HG03103 (cell line): ENCODE measurements around the gene TNFAIP8L1.
"Not testable (repeated sequence)": the region's sequence is repeated elsewhere in the genome, so short reads cannot be mapped to it uniquely, and the experiment has no call there.

Experiments
- ATAC-seq: cut with Tn5 transposase; IDR thresholded peaks from one replicate; pipeline ENCODE4 v1.9.1; 2021; ENCODE audit warnings: low read depth; ENCODE audit not compliant: unreplicated experiment

TNFAIP8L1 gene

DNA sequence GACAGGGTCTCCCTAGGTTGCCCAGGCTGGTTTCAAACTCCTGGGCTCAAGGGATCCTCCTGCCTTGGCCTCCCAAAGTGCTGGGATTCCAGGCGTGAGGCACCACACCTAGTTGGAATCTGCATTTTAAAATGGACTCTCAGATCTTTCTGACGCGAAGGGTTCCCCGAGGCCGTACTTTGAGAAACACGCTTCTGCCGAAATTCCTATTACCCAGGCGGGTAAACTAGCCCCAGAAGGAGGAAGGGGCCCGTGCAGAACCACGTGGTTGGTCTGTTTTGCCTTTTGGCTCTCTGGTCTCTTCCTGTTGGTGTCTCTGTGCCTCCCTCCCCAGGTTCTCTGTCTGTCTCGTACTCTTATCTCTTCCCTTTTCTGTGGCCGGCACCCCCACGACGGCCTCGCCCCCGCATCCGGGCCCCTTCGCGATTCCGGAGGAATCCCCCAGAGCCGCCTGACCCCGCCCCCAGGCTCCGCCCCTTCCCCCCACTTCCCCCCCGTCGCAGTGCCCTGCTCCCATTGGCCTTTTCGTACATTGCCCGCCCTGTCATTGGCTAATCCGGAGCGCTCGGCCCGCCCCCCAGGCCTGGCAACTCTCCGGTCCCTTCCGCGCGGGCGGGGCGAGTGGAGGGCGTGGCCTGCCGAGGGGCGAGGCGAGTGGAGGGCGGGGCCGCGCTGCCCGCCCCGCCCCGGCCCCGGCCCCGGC is at the start of gene TNFAIP8L1:
TSS of gene TNFAIP8L1 (plus strand) at position 689 of the 703 bp plus-strand sequence. CDS start 12,354 bp downstream, outside the sequence.
- ATAC-seq, result peak; percentile 70

DNA sequence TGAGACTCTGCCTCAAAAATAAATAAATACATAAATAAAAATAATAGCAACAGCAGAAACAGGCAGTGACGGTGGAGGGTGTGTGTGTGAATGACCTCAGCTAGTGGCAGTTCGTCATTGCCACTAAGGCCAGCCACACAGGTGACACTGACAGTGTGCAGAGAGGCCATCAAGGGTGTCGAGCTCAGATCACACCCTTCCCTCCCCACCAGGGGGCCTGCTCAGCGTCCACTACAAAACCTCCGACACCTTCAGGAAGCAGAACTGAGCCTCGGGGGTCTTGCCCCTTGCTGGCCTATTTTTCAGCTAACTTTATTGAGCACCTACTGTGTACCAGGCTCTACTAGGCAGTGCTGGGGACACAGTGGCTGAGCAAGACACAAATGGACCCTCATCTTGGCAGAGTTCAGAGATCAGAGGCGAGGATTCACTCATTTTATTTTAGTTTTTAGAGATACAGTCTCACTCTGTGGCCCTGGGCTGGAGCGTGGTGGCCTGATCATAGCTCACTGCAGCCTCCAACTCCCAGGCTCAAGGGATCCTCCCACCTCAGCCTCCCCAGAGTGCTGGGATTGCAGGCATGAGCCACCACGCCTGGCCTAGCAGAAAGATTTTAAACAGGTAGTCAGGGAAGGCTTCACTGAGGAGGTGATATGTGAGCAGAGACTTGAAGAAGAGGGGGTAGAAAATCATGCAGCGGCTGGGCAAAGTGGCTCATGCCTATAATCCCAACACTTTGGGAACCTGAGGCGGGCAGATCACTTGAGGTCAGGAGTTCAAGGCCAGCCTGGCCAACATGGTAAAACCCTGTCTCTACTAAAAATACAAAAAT is 49.5 kb upstream of the TNFAIP8L1 start:
- no peak for ATAC-seq

DNA sequence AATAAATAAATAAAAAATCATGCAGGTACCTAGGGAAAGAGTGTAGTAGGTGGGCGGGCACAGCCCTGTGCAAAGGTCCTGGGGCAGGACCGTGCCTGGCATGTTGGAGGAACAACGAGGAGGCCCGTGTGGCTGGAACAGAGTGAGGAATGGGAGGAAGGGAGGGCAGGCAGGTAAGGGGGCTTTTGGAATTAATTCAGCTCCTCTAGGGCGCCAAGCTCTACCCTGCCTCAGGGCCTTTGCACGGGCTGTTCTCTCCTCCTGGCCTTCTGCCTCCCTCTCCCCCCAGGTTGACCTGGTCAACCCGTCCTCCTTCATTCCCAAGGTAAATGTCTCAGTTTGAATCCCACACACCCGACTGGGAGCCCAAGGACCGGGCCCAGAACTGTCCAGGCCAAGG is 48.8 kb upstream of the TNFAIP8L1 start:
- no peak for ATAC-seq

DNA sequence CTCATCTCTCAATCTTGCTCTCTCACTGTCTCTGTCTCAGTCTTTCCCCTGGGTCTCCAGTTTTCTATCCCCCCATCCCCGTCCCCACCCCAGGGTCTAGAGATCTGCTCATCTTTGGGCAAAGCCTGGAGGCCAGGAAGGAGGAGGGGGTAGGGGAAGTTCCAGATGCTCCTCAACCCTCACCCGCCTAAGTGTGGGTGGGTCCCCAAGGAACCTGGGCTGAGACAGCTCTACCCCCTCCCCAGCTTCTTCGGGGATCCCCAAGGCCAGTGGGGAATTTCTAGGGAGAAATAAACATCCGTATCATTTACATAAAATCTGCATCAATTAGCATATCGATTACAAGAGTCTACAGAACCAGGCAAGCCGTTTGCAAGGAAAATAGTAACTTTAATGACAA is 48.0 kb upstream of the TNFAIP8L1 start:
- ATAC-seq, result no peak

DNA sequence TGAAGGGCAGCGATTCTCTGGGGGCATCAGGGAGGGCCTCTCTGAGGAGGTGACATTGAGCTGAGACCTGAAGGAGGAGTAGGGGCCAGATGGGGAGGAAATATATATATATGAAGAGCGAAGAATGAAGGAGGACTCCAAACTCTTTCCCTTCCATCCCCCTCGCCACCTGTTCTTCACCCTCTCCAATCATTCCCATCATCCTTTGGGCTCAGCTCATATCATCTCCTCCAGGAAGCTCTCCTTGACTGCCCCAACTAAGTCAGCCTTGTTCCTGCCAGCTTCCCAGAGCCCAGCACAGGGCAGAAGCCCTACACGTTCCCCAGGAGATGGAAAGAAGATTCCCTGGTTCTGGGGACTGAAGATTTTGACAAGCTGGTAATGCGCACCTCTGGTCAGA is 46.9 kb upstream of the TNFAIP8L1 start:
- ATAC-seq, result no peak

DNA sequence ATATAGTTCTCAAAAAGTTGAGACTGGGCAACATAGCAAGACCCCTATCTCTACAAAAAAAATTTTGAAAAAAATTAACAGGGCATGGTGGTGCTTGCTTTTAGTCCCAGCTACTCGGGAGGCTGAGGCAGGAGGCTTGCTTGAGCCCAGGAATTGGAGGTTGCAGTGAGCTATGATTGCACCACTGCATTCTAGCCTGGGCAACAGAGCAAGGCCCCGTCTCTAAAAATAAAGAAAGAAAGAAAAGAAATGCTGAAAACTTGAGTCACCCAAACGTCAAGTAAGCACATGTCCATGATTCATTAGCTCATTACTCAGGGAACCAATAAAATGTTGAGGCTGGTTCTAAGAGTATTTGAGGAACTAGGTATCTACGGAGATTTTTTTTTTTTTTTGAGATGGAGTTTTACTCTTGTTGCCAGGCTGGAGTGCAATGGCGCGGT is 45.9 kb upstream of the TNFAIP8L1 start:
- ATAC-seq, result no peak

DNA sequence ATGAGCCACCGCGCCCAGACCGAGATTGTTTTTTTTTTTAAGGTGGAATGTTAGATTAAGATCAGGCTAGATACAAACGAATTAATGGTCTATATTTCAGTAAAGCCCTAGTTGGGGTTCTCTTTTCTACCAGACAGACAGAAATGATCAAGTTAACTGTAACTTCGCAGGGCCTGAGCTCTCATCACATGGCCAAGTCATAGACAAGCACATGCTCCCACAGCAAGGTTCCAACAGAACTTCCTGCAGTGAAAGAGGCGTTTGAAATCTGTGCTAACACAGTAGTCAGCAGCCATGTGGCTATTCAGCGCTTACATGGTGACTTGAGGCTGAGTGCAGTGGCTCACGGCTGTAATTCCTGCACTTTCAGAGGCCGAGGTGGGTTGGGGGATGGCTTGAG is 45.1 kb upstream of the TNFAIP8L1 start:
- ATAC-seq, result no peak

DNA sequence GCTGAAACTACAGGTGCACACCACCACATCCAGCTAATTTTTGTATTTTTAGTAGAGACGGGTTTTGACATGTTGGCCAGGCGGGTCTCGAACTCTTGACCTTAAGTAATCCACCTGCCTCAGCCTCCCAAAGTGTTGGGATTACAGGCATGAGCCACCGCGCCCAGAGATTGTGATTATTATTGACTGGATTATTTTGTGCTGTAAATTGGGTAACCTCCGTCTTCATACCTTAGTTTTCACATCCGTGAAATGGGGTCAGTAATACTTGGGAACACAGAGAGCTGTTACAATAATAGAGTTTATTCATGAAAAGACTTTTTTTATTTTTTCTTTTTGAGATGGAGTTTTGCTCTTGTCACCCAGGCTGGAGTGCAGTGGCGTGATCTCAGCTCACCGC is 44.2 kb upstream of the TNFAIP8L1 start:
- not testable (repeated sequence) for ATAC-seq

DNA sequence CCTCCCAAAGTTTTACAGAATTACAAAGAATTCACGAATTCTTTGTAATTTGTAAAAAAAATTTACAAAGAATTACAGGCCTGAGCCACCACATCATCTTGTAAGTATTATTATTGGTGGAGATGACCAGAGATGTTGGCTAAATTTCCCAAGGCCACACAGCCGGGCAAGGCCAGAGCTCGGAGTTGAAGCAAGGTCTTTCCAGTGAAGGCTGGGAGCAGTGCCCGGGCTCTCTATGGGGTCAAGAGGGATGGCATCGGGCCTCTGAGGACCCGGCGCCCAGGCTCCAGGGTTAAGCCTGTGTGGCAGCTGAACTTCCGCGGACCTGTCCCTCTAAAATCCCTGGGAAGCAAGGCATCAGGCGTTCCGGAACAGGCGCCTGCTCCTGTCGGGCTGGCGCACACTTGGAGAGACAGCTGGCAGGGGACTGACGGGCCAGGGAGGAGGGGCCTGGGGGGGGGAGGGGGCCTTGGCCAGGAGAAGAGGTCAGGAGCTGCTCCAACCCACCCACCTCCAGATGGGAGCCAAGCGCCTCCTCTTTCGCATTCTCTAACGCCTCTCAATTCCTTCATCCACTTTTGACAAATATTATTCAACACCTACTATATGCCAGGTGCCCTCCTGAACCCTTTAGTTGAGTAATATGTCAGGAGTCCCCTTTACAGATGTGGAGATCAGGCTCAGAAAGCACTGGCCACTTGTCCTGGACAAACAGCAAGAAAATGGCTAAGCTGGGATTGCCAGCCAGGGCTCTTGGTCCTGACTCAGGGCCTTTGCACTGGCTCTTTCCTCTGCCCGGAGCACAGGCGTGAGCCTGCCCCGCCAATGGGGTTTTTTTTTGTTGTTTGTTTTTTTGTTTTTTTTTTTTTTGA is 43.0 kb upstream of the TNFAIP8L1 start:
- no peak for ATAC-seq

DNA sequence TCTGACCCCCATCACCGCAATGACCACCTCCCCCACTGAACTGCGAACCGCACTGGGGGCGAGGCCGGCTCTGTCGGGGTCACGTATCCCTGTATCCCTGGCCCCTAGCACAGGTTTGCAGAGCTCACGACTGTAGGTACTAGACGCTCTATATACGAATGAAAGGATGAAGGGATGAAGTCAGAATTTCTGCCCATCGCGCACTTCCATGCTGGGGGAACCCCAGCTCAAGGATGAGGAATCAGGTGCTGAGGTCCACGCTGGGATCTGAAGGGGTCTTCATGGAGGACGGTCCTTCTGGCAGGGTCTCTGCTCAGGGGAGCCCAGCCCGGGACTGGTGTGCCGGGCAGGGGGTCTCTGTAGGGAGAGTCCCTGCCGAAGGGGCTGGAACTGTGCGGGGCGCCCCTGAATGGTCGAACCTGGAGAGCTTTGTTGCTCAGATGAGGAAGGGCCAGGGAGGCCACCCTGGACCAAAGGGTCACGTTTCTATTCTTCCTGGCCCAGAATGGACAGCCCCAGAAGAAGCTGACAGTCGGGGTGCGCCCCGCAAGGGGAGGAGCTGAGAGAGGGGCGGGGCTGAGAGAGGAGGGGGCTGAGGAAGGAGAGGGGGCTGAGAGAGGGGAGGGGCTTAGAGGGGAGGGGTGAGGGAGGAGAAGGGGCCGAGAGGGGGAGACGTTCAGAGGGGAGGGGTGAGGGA is 41.9 kb upstream of the TNFAIP8L1 start:
- ATAC-seq, result no peak

DNA sequence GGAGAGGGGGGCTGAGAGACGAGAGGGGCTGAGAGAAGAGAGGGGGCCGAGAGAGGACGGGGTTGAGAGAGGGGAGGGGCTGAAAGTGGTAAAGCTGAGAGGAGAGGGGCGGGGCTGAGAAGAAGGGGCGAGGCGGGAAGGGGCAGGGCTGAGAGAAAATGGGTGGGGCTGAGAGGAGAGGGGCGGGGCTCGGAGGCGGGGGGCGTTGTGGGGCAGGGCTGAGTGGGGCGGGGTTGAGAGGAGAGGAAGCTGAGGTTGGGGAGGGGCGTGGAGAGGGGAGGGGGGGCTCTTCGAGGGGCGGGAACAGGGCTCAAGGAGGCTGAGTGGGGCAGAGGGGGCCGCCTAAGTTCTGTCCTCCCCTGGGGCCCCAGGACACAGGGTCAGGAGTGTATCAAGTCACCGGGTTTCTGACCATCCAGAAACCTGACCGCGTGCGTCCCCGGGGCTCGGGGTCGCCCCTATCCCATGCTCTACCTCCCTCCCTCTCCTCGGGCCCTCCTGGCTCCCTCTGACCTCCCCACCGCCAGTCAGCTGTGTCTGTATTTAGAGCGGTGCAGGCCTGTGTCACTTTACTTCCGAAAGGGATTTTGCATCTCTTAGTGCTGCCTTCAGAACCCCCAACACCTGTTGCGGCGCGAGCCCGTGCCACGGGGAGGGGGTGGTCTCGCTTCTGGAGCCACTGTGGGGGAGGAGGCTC is 41.2 kb upstream of the TNFAIP8L1 start:
- no peak for ATAC-seq

DNA sequence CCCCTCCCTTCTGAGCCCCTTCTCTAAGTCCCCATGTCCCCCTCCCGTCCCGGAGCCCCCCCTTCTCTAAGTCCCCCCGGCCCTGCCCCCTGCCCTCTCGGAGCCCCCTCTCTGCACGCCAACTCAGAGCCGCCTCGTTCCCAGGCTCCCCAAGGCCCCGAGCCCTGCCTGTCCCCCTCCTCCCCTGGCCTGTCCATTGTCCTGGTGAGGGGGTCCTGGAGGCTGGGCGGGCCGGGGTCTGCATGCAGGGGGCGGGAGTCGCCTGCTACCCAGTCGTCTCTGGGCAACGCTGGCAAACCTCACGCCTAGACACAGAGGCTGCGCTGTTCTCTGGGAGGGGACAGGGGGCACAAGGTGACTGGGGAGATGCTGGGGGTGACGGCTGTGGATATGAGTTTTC is 40.6 kb upstream of the TNFAIP8L1 start:
- ATAC-seq, result no peak

DNA sequence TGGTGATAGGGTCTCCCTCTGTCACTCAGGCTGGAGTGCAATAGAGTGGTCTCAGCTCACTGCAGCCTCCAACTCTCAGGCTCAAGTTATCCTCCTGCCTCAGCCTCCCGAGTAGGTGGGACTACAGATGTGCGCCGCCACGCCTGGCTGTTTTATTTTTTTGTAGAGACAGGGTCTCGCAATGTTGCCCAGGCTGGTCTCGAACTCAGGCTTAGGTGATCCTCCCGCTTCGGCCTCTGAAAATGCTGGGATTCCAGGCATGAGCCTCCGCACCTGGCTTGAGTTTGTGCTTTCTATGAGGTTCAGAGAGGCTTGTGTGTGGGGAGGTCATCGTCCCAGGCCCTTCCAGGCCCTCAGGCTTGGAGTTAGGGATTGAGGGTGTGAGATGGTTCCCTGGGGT is 39.2 kb upstream of the TNFAIP8L1 start:
- ATAC-seq, result no peak

DNA sequence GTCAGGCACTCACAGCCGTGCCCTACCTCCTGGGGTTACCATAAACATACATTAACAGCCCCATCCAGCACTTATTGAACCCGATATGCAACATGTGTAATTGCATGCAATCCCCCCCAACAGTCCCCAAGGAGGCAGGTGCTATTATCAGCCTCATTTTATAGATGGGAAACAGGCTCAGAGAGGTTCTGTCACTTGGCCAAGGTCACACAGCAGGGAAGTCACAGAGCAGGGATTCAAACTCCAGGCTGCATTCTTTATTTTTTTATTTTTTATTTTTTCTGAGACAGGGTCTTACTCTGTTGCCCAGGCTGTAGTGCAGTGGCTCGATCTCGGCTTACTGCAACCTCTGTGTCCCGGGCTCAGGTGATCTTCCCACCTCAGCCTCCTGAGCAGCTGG is 38.4 kb upstream of the TNFAIP8L1 start:
- no peak for ATAC-seq

DNA sequence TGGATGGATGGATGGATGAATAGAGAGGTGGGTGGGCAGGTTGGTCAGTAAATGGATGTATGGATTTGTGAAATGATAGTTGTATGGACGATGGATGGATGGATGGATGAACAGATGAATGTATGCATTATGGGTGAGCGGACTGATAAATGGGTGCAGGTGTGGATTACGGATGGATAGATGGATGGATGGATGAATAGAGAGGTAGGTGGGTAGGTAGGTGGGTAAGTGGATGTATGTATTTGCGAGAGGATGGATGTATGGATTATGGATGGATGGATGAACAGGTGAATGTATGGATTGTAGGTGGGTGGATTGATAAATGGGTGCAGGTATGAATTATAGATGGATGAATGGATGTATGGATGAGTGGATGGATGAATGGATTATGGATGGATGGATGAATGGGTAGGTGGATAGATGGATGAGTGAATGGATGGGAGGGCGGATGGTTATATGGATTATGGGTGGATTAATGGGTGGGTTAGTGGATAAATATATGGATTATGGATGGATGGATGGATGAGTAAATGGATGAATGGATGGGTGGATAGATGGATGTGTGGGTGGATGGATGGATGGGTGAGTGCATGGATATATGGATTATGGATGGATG is 37.0 kb upstream of the TNFAIP8L1 start:
- no peak for ATAC-seq

DNA sequence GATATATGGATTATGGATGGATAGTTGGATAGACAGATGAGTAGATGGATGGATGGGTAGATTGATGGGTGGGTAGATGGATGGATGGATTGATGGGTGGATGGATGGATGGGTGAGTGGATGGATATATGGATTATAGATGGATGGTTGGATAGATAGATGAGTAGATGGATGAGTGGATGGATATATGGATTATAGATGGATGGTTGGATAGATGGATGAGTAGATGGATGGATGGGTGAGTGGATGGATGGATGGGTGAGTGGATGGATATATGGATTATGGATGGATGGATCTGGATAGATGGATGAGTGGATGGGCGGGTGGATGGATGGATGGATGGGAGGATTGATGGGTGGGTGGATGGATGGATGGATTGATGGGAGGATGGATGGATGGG is 36.4 kb upstream of the TNFAIP8L1 start:
- ATAC-seq, result no peak

DNA sequence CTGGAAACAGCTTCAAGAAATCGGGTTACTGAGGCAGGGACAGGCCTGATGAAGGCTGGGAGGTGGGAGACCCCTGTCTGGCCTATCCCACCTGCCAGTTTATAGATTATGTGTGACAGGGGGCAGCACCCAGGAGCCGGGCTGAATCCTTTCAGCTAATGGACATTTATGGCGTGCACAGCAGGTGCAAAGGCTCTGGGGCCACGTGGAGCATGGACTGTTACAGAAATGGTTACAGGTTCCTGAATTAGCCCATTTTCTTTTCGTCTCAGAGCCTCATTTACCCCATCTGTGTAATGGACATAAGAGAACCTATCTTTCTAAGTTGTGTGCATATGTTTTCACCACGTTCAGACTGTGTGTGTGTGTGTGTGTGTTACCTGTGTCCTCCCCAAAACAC is 34.4 kb upstream of the TNFAIP8L1 start:
- no peak for ATAC-seq

DNA sequence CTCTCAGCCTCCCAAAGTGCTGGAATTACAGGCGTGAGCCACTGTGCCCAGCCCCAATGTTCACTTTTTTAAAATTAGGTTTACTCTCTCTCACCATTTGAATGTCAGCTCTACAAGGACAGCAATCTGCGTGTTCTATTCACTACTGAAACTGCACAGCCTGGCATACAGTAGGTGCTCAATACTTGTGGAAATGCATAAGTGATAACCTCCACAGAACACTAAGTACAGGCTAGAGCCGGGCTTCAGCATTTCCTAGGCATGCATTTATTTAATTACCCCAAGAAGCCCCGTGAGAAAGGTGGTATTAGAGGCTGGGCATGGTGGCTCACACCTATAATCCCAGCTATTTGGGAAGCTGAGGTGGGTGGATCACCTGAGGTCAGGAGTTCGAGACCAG is 33.1 kb upstream of the TNFAIP8L1 start:
- no peak for ATAC-seq

DNA sequence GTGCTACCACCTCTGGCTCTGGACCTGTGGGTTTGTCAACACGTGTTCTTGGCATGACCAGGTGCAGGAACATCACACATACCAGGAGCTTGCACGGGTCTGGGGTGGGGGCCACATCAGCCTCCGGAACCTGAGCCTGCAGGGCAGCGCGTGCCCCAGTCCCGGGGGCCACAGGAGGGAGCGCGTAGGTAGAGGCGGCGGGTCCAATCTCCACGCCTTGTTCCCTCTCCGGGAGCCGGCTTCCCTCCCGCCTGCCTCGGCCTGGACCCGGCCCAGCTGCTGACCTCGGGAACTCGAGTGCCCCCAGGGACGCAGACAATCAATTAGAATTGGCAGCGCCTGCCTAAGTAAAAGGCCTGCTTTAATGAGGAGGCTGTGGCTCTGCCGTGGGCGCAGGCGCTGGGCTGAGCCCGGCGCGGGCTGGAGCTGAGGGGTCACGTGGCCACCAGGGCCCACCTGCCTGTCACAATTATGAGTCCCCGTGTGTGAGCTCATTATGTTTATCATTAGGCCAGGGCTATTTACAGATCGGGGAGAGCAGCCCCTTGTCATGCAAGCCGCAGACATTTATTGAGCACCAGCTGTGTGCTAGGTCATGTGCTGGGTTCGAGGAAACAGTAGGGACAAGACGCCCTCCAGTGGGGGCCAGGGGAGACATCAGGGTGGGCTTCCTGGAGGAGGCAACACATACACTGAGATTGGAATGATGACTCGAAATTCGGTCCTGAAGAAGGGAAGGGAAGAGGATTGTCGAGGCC is 32.2 kb upstream of the TNFAIP8L1 start:
- no peak for ATAC-seq
